Measurements from ENCODE around the gene KLK11.
"Not testable (repeated sequence)": the region's sequence is repeated elsewhere in the genome, so short reads cannot be mapped to it uniquely, and the experiment has no call there.

Gene KLK11

DNA sequence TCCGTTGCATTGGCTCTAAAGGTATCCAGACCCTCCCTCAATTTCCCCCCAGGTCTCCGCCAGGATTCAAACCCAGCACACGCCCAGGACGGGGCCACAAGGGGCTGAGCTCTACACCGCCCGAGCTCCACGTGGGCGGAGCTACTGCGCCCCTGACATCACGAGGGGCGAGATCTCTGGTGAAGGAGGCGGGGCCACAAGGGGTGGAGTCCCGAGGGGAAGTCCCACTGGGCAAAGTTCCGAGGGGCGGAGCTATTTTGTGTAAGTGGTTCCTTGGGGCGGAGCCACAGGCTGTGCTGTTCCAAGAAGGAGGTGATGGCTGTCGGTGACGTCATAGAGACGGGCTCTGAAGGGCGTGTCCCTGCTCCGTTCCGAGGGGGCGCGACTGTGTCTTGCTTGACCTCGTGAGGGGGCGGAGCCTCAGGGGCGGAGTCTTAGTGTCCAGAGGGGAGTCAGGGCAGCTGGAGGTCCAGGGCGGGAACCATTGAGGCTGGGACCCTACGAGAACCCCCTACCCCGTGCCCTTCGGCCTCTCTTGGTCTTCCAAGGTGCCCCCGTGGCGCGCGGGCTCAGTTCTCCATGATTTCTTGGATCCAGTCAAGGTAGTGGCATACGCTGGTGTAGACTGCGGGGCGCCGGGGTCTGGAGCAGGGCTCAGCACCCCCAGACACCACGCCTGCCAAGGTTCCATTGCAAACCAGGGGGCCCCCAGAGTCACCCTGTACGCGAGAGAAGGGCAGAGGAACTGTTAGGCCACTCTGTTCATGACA is 23.7 kb downstream of the KLK11 start:
- no peak for DNase-seq

DNA sequence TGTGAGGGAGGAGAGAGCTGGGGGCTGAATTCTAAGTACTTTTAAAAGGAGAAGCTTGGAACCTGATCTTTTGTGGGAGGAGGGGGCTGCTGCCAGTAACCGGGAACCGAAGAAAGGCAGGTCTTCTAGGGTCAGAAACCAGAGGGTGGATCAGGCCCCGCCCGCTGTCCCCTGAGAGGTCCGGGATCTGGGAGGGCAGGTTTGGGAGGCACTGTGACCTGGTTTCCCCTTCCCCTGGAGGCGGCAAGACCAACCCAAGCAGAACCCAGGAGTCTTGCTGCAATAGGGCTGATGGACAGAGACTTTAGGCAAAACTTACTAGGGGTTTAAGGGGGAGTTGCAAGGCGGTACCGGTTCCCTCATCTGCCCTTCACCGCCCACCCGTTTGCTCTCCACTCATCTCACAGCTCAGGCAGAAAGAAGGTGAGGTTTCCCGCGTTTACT is 24.3 kb downstream of the KLK11 start:
- DNase-seq: no peak

DNA sequence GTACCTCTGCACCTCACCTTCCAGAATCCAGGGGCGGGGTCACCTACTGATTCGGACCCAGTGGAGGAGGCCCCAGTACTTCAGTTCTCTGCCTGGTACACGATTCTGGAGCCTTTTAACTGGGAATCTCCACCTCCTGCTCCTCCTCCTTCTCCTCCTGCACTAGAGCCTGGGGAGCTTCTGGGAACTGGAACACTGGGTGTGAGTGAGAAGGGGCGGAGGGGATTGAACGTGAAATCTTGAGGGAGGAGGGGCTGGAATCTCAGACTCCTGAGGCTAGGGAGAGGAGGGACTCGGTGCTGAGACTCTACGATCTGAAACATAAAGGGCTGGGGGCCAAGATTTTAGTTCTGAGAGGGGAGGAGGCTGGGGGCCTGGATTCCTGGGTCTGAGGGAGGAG is 24.9 kb downstream of the KLK11 start, which contains the start of gene KLK8:
KLK8 (minus strand) TSS at position 90 of the 400 bp plus-strand sequence. CDS start 437 bp downstream, outside the sequence.
- DNase-seq: no peak

DNA sequence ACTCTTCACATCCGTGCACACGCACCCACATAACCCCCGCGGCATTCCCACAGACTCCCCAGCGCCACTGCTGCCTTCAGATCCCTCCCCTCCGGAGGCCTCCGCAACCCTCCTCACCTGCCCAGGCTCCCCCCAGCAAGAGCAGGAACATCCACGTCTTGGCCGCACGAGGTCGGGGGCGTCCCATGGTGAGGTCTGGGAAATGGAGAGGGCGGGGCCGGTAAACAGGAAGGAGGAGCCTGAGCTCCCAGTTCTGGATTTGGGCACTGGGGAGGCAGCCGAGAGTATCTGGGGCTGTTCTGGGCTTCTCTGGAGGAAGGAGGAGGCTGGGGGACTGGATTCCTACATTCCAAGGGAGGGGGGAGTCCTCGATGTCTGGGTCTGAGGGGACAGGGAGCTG is 25.4 kb downstream of the KLK11 start:
- no peak for DNase-seq

DNA sequence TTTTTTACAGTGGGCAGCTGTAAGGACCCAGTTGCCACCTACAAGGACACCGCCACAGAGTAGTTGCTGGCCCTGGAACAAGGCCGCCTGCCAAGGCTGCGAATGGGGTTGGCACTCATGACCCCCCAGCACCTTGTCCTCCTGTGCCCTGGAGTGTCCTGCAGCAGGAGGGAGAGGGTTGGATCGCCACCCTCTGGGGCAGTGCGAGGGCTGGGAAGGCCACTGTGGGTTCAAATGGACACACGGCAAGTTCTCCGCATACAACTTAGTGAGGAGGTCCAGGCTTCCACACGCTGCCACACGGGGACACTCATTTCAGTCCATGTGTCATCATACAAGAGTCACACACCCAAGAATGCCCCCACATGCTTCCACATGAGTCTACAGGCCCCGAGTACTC is 26.0 kb downstream of the KLK11 start:
- DNase-seq: no peak

DNA sequence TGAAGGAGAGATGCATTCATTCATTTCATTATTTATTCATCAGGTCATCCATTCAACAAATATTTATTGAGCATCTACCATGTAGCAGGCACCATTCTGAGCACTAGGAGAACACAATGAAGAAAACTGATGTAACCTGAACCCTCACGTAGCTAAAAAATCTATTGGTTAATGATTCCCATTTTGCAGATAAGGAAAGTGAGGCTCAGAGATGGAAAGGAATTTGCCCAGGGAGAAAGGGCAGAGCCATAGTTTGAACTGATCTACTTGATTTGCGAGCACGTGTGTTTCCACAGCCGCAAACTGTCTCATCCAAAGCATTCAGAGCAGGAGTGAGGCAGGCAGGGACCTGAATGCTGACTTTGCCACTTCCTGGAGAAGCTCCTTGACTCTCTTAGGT is 27.7 kb downstream of the KLK11 start:
- DNase-seq: no peak

DNA sequence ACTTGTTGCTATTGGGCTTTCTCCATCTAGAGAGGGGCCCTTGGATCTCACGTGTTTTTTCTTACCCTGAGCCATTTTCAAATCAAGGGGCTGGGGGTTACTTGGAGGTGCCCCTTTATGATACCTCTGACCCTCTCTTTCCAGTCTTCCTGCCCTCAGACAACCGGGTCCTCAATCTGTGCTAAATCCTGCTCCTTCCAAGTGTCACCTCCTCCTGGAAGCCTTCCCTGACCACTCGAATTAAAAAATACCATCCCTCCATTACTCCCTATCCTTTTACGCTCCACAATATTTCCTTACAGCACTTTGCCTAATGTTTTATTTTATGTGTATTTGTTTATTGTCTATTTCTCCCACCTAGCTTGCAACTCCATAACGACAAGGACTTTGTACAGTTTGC is 28.4 kb downstream of the KLK11 start:
- no peak for DNase-seq

DNA sequence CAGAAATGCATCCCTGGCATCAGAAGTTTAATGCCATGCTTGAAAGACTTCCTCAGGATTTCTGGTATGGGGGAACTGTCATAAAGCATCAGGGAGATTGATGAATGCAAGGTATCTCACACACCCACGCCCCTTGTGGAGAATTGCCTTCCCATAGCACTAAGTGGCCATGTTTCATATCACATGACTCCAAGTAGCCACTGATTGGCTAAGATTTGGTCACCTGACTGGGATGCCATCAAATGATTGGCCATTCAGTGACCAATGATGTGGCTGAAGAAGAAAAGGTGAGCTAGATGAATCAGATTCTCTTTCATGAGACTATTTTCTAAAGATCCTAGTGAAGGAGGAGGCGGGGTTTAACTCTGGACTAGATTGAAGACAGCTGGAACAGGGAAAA is 32.3 kb downstream of the KLK11 start:
- DNase-seq: no peak

DNA sequence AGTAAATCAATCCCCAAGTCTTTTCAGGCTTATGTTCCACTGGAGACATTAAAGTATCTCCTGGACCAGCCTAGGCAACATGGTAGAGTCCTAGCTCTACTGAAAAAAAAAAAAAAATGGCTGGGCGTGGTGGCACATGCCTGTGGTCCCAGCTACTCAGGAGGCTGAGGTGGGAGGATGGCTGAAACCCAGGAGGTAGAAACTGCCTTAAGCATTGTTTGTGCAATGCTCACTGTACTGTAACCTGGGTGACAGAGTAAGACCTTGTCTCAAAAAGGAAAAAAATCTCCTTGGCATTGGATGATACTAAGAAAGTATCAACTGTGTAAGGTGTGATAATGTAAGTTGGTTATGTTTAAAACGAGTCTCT is 33.8 kb downstream of the KLK11 start:
- DNase-seq: no peak

DNA sequence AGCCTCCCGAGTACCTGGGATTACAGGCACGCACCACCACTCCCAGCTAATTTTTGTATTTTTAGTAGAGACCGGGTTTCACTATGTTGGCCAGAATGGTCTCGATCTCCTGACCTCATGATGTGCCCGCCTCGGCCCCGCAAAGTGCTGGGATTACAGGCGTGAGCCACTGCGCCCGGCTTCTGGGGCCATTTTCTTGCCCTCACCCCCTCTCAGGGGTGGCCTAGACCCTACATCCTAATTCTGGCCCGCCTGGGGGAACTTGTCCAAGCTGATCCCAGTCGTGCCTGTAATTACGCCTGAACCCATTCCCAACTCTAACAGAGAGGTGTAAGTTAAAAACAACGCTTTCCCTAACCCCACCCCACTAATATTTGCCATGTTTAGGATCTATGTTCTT is 42.0 kb downstream of the KLK11 start:
- DNase-seq: not testable (repeated sequence)

DNA sequence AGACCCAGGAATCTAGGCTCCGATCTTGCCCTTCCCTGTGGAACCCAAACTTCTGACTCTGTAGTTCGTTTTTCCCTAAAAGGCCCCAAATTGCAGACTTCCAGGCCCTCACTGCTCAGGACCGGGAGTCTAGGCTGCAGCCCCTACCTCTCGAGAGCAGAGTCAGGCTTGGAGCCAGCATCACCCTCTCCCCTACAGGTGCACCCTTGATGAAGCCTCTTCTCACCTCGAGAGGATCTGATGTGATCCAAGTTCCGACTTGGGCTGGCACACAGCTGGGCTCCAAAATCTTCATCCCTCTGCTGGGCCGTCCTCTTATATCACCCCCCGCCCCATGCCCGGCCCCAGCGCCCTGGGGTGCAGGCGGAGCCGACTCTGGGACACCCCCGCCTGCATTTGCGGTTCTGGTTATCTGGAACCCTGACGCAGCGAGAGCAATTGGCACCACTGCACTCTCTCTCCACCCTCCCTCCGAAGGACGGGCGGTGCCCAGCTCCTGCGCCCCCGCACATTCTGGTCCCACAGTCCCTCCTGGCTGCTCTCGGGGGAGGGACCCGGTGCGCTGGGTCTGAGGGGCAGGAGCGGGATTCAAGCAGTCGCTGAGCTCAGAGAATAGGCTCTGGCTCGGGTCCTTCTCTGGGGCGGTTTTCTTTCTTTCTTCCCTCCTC is 42.7 kb downstream of the KLK11 start, which contains the start of gene KLK7:
KLK7 (minus strand) TSS at position 293 of the 668 bp plus-strand sequence. CDS start 1,518 bp downstream, outside the sequence.
- no peak for DNase-seq

DNA sequence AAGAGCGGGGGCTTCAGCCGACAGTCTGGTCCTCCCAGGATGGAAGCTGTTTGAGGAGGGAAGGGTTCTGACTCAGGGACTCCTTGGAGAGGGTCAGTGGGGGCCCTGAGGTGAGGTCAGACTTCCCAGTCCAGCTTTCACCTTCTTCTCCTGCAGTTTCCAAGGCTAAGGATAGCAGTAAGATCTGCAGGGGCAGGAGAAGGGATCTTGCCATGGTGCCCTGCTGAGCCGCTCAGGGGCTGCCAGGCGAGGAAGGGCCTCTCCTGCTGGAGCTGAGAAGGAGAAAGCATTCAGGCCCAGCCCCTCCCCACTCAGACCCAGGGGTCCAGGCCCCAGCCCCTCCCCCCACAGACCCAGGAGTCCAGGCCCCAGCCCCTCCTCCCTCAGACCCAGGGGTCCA is 44.2 kb downstream of the KLK11 start:
- no peak for DNase-seq

DNA sequence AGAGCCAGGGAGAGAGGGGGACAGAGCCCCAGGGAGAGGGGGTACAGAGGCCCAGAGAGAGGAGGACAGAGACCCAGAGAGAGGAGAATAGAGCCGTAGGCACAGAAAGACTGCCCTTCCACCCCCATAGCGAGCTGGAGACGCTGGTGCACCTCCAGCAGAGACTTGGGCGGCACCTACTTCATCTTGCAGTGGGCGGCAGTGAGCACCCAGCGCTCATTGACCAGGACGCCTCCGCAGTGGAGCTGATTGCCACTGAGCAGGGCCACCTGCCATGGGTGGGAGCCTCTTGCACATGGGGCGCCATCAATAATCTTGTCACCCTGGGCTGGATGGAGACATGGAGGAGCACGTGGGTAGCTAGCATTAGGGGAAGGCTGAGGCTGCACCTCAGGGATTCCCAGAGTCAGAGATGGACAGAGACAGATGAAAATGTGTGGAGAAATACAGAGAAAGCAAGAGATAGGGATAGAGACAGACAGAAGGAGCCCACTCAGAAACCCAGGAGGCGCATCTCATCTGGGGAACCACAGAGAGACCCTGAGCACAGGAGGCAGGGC is 44.7 kb downstream of the KLK11 start:
- DNase-seq: no peak

DNA sequence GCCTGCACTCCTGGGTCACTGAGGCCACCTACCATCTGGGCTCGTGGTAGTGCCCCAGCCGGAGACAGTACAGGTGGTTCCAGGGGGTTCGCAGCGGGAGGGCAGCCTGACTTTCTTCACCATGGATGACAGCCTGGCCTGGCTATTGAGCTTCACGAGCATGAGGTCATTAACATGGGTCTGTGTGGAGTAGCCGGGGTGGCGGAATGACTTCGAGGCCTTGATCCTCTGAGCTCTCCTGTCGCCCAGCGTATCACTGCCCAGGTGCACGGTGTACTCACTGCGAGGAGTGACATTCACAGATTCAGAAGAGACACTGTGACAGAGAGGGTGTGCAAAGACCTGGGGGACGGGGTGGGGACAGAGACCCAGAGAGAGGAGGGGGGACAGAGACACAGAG is 46.2 kb downstream of the KLK11 start:
- no peak for DNase-seq

DNA sequence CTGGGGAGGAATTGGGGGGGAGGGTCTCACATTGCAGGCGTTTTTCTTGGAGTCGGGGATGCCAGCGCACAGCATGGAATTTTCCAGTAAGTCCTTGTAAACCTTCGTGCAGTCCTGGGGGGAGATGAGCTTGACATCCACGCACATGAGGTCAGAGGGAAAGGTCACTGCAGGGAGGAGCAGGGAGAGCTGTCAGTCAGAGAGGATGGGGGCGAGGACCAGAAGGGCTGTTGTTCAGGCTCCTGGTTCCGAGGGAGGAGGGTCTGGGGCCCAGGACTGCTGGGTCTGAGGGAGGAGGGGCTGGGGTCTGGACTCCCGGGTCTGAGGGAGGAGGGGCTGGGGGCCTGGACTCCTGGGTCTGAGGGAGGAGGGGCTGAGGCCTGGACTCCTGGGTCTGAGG is 46.7 kb downstream of the KLK11 start:
- no peak for DNase-seq

DNA sequence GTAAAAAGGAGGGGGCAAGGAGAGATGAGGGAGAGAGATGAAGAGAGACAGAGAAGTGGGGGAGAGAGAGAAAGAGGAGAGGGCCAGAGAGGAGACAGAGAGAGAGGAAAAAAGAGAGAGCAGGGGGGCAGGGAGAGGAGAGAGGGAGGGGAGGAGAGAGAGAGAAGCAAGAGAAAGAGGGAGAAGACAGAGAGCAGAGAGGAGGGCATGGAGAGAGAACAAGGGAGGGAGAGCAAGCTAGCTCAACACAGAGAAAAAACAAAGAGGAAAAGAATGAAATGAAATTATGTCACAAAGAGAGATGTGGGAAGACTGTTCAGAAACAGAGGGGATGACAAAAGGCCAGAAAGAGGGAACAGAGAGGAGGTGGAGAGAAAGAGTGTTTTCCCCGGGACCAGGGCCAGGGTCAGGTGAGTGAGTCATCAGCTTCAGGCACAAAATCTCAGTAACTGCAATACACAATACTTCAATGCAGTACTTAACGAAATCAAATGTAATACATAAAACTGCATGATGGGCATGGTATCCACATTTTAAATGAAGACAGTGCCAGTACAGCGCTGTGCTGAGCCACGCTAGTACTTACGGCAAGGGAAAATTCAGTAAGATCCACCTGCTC is 47.5 kb downstream of the KLK11 start:
- DNase-seq: no peak

DNA sequence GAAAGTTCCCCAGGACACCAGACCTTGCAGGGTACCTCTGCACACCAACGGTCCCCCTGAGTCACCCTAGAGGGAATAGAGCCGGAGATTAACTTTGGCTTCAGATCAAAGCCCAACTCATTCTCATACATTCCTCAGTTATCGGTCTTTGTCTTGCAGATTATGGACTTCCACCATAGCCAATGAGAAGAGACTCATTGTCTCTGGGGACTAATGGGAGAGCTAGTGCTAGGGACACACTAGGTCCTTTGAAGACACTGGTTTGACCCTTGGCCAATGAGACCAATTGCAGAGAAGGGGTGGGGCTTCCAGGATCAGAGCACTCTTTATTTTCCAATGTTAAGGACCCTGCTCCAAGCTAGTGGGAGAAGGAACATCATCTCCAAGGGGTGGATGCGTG is 48.8 kb downstream of the KLK11 start:
- DNase-seq: no peak

DNA sequence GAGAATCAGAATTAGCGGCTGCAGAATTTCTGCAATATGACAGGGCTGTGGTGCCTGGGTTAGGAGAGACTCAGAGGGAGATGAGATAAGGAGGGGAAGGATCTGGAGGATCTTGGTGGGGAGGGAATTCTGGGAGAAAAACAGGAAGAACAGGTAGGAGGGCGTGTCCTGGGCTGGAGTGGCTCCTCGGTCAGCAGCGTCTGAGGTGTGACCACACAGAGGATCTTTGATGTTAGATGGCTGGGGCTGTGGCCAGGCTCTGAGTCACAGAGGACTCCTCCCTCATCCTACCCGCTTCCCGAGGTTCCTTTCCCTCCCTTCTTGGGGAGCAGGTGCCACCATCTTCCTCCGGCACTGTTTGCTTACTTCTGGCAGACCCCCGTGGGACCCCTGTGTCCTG is 50.6 kb downstream of the KLK11 start:
- DNase-seq: no peak

DNA sequence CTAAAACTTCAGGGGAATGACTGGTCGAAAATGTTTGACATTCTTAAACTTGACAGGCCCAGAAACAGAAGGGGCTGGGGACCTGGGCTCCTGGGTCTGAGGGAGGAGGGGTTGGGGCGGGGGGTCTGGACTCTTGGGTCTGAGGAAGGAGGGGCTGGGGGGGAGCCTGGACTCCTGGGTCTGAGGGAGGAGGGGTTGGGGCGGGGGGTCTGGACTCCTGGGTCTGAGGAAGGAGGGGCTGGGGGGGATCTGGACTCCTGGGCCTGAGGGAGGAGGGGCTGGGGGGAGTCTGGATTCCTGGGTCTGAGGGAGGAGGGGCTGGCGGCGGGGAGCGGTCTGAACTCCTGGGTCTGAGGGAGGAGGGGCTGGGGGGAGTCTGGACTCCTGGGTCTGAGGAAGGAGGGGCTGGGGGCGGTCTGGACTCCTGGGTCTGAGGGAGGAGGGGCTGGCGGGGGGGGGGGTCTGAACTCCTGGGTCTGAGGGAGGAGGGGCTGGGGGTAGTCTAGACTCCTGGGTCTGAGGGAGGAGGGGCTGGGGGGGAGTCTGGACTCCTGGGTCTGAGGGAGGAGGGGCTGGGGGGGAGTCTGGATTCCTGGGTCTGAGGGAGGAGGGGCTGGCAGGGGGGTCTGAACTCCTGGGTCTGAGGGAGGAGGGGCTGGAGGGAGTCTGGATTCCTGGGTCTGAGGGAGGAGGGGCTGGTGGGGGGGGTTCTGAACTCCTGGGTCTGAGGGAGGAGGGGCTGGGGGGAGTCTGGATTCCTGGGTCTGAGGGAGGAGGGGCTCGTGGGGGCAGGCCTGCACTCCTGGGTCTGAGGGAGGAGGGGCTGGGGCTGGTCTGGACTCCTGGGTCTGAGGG is 51.5 kb downstream of the KLK11 start:
- no peak for DNase-seq

DNA sequence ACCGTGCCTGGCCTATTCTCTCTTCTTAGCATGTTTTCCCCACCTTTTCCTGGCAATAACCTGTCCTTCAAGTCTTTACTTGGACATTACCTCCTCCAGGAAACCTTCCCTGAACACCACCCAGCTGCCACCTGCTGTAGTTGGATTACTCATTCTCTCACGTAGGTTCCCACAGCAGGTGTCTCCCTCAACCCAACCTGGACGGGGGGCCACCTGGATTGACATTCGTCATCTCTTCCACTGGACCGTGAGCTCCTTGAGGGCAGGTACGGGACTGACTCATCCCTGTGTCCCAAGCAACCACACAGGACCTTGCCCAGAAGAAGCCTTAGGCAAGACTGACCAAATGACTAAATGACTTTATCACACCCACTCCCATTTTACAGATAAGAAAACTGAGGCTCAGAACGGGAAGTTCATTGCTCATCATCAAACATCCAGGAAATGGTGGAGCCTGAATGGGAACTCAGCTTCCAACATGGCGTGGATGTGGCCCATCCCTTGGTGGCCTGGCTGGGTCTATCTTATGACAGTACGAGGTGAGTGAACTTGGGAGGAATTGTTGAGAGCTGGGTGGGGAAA is 53.5 kb downstream of the KLK11 start:
- DNase-seq: no peak
